Upper lobe of left lung (tissue), 4 donors: ENCODE measurements around the gene FAAH2.

Source experiments
- CTCF ChIP-seq, 6 experiments: fragments of 450-650 bp in 4 of 6; fragments of 200-600 bp in 2 of 6; sonication (generic) in 2 of 6; IDR thresholded peaks; one replicate each; pipeline ENCODE4 v1.5.1; 2016 to 2019; ENCODE audit warnings: antibody characterized with exemption in 6 of 6
- POLR2A ChIP-seq, 4 donors: fragments of 450-650 bp; IDR thresholded peaks; one replicate each; pipeline ENCODE4 v1.5.1; 2016 to 2017; ENCODE audit warnings: antibody characterized with exemption in 4 of 4, mild to moderate bottlenecking in 2 of 4
- POLR2AphosphoS5 ChIP-seq, 2 donors: sonication (generic); formaldehyde crosslinking; IDR thresholded peaks; one replicate each; pipeline ENCODE4 v1.5.1; 2017; ENCODE audit warnings: antibody characterized with exemption in 2 of 2

GRCh38 chrX:57313583-57314215 is 27.2 kb downstream of the FAAH2 start:
- TF ChIP-seq CTCF (IDR thresholded peaks at IDR 0.05) (no peak), POLR2A (IDR thresholded peaks at IDR 0.05) (no peak), POLR2AphosphoS5 (IDR thresholded peaks at IDR 0.05) (no peak)
